Measurements from ENCODE around the gene FAM83G.

FAM83G gene

DNA sequence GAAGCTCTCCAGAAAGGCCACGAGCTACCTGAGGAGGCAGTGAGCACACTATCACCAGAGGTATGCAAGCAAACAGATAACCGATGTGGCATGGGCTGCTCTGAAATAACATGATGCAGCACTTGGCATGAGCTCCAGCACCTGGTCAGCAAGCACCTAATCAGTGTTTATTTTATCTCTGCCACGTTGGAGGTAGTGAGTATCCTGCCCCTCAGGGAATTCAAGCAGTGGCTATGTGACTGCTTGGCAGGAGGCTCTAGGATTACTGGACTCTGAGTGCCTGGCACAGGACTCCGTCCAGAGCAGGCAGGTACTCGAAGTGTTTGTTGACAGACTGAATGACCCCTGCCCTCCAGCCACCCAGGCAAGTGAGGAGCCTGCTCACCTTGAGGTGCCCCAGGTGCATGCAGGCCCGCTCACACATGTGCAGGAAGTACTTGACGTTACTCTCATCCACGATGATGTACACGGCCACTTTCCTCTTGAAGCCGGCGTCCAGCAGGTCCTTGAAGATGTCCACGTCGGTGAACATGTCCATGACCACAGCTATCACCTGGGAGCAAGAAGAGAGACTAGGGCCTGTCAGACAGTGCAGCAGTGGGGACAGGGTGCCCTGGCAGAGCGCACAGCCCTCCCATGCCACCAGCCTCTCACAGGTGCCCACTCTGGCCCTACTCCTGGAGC lies 16.6 kb downstream of the FAM83G start:
- DNase-seq, result no peak

DNA sequence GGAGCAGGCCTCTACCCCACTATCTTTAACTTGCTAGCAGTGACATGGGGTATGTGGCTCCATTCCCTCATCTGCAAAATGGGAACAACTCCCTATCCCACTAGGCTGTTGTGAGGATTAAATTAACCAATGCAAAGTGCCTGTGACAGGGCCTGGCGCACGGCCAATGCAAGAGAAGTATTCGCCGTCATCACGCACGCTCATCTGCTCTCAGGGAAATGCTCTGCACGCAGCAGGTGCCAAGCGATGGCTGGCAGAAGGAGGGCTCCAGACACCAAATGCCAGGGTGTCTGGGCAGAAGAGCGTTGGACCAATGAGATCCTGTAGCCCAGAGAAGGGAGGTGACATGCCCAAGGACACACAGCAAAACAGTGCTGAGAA lies 17.3 kb downstream of the FAM83G start:
- DNase-seq, result no peak

DNA sequence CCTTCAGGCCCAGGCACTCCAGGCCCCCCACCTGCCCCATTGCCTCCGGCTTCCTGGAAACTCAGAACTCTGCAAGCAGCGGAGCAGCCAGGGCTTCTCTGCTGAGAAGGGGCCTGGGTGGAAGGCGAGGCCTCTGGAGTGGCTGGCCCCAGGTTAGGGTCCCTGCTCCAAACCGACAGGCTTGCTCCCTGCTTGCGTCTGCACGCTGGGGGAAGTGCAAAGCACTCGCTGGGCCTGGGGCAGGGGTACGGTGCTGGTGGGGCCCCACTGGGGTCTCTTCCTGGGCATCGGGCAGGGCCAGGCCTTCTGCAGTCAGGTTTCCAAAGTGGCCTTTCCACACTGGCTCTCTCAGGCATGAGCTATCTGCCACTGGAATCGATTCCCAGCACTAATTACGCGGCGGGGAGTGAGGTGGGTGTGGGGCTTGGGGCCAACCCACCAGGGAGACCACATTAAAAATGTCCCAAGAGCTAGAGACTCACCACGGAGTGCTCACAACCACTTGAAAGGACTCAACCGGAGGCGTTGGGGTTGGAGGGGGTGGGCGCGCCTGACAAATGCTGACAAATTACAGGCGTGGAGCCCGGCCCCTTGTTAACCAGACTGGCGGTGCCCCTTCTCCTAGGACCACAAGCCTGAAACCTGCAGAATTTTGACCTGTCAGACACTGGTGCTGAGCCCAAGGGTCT lies 17.9 kb downstream of the FAM83G start:
- DNase-seq, result no peak

DNA sequence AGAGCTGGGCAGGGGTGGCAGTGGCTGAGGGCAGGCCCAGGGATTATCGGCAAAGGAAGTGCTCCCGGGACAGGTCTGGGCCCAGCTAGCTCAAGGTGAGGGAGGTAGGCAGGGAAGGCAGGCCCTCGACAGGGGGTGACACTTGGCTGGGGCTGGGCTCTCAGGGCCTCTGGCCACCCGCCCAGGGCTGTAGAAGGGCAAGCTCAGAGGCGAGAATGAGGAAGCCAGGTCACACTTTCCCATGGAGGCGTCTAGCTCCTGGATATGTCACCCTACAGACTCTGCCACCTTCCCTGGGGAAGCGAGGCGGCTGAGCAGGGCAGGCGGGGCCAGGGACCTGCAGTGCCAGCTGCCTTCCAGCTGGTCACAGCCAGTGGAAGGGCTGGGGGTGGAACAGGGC lies 19.1 kb downstream of the FAM83G start:
- no peak for DNase-seq

DNA sequence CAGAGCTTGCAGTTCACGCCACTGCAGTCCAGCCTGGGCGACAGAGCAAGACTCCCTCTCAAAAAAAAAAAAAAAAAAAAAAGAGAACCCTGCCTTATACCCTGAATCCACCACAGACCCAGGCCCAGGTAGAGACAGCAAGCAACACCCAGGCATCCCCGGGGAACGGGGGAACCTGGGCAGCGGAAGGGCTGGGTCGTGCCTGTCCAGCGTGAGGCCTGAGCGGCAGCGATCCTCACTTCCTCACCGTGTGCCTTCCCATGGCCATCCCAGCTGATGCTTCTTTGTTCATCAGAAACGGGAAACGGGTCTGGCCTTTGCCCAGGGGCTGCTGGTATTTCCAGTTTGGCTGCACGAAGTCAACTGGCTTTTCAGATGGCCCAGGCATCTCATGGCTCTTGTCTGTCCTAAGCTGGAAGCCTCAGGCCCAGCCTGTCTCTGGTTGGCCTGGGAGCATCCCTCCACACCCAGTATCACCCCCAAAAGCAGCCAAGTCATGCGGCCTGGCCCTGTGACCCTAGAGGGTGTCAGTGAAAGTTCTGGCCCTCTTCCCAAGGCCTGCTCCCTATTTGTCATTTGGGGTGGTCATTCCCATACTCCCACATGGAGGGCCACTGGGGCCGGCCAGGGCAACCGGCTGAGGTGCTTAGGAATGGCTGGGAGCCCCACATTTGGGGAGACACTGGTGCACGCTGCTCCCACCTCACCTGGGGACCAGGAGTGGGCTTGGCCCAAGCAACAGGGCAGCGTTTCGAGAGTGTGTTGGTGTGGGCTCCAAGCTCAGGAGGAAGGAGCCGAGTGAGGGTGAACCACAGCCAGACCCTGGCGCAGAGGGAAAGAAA lies 20.1 kb downstream of the FAM83G start:
- no peak for DNase-seq

DNA sequence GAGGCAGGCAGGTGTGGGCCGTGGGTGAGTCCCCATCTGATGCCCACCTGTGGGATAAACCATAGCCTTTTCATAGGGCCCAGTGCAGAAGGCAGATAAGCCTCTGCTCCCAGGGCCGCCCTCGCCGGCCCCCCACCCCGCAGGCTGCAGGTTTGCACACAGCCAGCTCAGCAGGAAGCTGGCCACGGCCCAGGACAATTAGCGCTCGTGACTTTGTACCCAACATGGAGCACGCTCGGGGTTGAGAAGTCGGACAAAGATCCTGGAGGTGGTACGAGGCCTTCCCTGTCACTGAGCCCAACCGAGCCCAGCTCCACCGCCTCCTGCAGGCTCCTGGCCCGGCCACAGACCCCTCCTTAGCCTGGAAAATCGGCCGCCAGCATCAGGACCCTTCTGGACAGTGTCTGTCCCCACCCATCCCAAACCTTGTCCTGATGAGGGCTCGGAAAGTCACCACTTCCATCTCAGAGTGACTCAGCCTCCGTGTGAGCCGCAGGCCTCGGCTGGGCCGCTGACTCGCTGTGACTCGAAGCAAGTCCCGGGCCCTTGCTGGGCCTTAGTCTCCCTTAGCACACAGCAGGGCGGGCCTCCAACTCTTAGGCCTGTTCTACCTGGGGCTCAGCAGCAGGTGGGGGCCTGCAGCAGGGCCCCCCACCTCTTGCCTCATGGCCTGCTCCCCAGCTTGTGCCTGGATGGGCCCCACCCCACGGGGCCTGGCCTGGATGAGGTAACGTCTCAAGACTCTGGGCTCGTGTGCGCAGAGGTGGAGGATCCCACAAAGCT lies 22.7 kb downstream of the FAM83G start:
- DNase-seq, result no peak

DNA sequence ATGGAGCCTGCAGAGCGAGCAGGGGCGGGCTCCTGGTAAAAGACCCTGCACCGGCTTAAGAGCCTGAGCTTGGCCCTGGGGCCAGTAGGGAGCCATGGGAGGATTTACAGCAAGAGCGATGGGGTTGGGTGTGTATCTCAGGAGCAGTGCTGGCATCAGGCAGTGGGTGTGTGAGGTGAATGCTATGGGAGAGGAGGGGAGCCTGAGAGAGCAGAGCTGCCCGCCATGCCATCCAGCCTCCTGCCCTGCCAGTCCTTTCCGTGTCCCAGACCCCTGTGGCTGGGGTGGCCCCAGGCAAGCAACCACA lies 23.3 kb downstream of the FAM83G start:
- no peak for DNase-seq

DNA sequence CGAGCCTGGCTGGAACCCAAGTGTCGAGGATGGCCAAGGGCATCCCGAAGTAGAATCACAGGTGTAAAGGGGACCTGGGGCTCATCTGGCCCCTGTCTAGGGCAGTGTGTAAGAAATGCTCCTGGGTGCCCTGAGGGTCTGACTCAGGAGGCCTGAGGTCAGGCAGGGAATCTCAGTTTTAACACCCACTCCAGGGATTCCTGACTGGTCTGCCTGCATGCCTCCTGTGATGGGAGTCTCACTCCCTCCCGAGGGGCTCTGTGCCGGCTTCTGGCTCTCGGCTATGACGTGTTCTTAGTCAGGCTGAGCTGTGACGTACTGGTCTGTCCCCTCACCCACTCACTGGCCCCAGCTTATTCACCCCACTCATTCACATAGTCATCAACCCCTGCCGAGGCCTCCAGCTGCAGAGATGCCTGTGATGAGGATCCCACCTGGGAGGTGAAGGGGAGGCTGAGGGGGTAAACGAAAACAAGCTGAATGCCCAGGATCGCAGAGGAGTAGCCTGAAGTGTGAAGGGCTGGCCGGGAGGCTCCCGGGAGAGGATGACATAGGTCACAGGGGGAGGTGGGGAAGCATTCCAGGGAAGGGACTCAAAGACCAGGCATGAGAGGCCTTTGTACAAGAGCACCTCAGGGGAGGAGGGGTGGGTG lies 23.8 kb downstream of the FAM83G start:
- DNase-seq, result no peak

DNA sequence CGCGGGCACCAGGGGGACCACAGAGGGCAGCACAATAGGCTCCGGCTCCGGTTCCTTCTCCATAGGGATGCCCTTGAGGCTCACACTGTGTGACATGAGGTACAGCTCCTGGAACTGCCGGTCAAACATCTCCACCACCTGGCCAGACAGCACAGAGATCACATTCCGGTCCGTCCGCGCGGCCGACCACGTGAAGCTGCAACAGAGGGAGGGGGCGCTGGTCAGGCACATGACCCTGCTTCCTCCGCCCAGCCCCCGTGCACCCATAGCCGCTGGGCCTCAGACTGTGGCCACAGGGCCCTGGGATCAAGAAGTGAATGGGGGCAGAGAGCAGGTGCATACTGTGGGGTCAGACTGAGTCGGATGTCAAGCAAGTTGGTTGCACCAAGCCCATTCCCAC lies 25.9 kb downstream of the FAM83G start:
- no peak for DNase-seq

DNA sequence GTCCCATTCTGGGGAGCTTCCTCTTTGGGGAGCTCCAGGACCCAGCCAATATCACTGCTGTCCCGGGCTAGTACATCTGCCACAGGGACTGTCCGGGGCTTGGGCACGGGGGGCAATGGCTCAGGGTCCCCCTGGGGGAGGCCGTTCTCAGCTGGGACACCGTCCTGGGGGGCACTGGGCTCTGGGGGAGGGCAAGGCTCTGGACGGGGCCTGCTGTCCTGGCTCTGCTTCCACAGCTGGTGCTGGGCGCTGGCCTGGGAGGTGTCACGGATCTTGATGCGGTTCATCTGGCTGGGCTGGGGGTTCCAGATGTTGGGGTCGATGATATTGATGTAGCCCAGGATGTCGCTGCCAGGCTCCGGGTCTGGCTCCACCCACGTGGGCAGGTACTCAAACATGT lies 26.5 kb downstream of the FAM83G start:
- DNase-seq, result no peak

DNA sequence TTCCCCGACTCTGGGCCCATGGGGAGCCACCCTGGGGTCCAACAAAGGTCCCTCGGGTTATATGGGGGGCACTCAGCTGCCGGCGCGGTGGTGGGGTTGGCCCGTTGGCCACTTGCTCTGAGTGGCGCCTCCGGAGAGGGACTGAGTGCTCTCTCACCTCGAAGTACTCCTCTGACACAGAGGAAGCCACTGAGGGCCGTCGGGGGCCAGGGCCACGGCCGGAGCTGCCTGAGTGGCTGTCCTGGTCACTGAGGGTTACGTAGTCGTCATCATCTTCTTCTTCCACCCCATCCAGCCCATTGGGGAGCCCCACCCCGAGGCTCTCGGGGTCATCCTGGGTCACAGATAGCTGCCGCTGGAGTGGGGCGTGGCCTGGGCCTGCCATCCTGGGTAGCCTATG lies 26.9 kb downstream of the FAM83G start:
- DNase-seq, result no peak

DNA sequence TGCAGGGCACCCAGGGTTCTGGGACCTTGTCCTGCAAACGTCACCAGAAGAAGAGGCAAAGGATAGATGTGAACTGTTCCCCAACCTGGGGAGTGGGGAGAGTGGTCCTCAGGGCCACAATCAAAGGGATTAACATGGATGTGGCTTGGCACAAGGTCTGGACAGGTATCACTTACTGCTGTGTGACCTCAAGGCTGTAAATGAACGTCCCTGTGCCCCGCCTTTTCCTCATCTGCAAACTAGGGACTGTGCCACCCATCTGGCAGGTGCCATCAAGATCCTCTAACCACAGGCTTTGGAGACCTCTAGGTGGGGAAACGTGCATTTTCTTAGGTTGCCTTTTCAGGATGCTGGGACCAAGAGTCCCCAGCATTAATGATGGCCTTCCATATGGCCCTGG lies 27.5 kb downstream of the FAM83G start:
- no peak for DNase-seq

DNA sequence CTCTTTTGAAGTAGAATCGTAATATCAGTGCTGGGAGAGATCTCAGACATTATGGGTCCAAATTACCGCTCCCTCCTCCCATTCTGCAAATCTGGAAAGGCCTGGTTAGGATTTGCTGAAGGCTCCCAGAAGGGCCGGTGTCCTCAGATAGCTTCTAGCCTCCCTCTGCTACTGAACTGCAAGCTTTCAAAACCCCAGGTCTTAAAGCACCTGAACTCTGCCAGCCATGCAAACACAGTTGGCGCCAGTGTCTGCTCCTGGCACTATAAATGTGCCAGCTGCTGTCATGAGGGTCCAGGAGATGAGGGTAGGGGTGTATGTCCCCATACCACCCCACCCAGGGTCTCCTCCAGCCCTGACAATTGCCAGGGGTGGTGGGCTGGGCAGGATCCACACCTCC lies 28.4 kb downstream of the FAM83G start:
- DNase-seq, result no peak

DNA sequence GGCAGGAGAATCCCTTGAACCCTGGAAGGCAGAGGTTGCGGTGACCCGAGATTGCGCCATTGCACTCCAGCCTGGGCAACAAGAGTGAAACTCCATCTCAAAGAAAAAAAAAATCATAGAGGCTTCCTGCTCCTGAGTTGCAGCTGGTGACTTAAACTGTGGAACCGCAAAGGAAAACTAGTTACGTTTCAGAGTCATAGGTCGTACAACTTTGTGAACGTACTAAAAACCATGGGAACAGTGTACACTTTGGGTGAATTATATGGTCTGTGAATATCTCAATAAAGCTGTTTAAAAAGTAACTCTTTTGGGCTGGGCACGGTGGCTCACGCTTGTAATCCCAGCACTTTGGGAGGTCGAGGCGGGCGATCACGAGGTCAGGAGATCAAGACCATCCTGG lies 29.0 kb downstream of the FAM83G start:
- DNase-seq, result no peak

DNA sequence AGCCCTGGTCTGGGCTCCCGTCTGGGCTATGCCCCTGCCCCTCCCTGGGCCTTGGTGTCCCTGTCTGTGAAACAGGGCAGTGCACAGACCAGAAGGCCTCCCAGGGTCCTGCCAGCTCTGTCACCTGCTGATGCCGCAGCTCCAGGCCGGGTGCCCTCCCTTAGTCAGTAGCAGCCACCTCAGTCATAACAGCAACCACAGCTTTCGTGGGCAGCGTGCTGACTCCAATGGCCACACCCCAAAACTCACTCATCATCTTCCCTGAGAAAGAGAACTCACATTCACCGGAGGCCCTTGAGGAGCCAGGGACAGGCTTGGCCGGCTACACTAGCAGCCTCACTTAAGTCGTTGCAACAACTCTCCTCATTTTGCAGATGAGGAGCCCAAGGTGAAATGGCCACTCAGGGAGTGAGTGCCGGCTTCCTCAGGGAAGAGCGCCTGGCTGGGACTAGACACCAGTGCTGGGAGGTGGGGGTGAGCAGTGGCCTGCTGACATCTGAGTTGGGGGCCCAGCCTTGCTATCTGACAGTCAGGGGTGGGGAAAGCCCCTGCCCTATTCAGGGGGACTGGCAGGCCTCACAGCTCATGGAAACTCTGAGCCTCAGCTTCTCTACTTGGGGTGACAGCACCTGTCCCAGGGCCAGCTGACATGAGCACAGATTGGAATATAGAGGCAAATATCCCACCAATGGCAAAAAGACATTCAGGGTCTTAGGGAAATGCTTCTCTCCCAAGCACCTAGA lies 30.0 kb downstream of the FAM83G start:
- no peak for DNase-seq

DNA sequence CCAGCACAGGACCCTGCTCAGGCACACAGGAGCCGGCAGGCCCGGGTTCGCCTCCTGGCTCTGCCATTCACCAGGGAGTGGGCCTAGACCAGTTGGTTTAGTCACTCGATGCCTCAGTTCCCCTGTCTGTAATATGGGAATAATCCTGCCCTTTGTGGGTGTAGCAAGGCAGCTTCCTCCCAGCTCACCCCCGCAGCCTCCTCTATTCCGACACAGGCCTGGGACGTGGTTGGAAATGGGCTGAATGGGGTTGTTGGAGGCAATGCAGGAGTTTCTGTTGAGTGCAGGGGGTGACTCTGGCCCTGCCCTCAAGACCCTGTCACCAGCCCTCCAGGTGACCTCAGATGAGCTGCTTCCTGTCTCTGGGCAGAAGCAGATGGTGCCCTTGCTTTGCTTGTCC lies 32.8 kb downstream of the FAM83G start:
- no peak for DNase-seq

DNA sequence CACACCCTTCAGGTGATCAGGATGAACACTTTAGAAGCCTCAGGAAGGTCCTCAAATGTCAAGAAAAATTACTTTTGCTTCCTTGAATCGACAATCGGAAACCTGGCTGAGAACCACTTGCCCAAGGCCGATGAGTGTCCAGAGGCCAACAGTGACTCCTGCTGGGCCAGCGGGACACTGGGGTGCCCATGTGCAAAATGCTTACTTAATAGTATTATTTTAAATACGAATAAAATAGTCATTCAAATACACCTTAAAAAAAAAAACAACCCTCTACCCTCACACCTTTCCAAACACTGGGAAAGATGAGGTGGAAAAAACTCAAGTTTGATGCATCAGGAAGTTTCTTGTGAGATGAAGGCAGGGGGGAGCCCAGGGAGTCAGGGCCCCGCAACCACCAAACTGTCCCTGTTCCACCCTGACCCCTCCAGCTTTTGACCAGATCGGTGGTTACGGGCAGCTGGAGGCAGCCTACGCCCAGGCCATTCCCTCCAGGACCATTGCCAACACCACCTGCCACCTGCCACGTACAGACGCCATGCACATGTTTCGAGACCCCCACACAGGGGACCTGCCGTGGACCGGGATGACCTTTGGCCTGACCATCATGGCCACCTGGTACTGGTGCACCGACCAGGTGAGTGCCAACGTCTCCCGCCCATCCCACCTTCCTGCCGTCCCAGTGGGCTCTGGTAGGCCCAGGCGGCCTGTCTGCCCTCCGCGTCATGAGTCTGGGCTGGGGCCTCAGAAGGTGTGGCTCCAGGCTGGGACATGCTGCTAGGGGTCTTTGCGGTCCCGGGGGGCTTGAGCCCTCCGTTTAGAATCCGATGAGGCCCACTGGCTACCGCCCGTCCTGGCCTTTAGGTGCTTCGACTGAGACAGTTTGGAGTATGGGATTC lies 33.7 kb downstream of the FAM83G start:
- DNase-seq, result no peak

DNA sequence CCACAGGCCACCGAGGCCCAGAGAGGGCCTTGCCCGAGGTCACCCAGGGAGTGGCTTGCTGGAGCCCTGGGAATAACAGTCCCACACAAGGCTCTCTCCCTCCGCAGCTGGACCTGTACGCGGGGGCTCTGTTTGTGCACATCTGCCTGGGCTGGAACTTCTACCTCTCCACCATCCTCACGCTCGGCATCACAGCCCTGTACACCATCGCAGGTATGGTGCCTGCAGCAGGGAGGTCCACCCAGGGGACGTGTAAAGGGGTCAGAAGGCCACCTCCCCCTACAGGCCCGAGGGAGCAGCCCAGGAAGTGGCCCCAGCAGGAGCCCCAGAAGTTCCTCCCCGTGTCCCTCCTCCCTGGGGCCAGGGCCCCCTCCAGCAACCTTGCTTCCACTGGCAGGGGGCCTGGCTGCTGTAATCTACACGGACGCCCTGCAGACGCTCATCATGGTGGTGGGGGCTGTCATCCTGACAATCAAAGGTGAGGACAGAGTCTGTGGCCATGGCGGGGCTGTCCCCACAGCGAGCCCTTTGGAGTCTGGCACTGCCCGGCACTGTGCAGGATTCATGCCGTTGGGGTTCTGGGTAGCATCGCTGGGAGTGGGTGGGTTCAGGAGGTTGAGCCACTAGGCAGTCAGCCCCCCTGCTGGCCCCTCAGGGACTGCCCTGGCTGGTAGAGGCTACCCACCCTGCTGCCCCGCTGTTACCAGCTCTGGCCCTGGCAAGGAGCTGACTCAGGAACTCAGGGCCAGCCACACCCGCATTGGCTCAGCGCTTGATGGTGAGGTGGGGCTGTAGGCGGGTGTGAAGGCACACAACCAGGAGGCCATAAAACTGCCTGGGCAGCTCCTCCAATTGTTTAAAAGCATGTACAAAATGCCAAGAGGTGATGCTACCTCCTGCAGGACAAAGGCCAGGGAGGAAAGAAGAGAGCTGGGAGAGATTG lies 35.3 kb downstream of the FAM83G start:
- no peak for DNase-seq

DNA sequence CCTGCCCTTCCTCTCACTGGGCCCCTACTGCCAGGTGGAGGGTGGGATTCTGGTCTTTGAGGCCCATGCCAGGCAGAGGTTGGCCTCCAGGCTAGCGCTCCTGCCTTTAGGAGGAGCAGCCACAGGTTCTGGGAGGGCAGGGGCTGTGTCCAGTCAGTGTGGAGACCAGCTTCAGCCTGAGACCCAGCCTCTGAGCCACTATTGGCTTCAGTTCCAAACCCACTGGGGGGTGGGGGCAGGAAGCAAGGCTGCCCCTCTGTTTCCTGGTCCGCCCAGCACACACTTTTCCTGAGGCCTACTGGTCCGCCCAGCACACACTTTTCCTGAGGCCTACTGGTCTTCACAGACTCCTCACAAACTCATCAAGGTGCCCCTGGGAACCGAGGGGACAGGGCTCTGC lies 36.2 kb downstream of the FAM83G start:
- no peak for DNase-seq

DNA sequence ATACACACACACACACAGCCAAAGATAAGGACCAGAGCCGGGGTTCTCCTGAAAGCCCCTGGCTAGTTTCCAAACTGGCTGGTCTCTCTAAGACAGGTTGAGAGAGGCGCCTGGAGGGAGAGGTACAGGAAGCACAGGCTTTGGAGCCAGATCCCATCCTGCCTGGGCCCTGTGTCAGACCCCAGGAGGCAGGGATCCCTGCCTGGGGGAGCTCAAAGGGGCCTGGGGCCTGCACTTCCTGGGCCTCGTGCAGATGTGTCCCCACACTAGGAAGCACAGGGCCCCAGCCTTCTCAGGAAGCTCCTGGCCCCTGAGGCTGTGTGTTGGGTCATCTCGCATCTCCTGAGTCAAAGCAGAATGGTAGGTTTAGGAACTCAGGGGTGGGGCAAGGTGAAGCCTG lies 36.6 kb downstream of the FAM83G start:
- no peak for DNase-seq
